AG04450 (cell line): ENCODE measurements around the gene GALNT1. TPM values are rescaled to one million over a fixed set of nuclear protein-coding genes. Genes with fewer than 3 reads are reported as not detected.

Experiments used
- CTCF ChIA-PET: fragments of 300-600, 350-600 bp; formaldehyde crosslinking; extraction: SDS; loops from one replicate; lab custom pipeline; 2022; ENCODE audit warnings: antibody characterized with exemption, inconsistent platforms; lab: Charles Lee
- POLR2A ChIA-PET: fragments of 350-600 bp; formaldehyde crosslinking; extraction: SDS; loops from one replicate; lab custom pipeline; 2021; ENCODE audit warnings: antibody characterized with exemption, inconsistent platforms; lab: Yijun Ruan, JAX
- DNase-seq: peaks from one replicate; pipeline ENCODE4 v3.0.0-alpha.2; 2011; ENCODE audit warnings: low read depth, low spot score
- H3K27ac ChIP-seq: one replicate; pipeline ENCODE4 v1.5.1; 2012; ENCODE audit warnings: low read depth, low read length, control low read depth
- H3K27me3 ChIP-seq: one replicate; pipeline ENCODE4 v1.6.0; 2012; ENCODE audit warnings: low read length; ENCODE audit not compliant: control insufficient read depth, insufficient read depth
- H3K4me3 ChIP-seq: 2 replicates; pipeline ENCODE4 v1.5.1; 2011; ENCODE audit warnings: mild to moderate bottlenecking, low read depth, low read length, control low read depth
- H3K9me3 ChIP-seq: 2 replicates; pipeline ENCODE4 v1.5.1; 2012; ENCODE audit warnings: low read length; ENCODE audit not compliant: control insufficient read depth, insufficient read depth
- CTCF ChIP-seq: IDR thresholded peaks from 2 replicates; pipeline ENCODE4 v1.5.1; 2011; ENCODE audit warnings: low read depth, low read length, control low read depth, inconsistent platforms
- polyA plus RNA-seq: library from polyadenylated mRNA; depleted of rRNA; stranded (reverse); fragments of >200 nt; gene quantifications from 2 replicates; pipeline ENCODE4 v1.2.3, GENCODE V29; 2011

Gene GALNT1
- polyA plus RNA-seq, 1 experiment: 69.5 TPM

GRCh38 chr18:35597758-35598157 lies 16.2 kb downstream of the GALNT1 start:
- no peak for DNase-seq
- Histone ChIP-seq H3K9me3 (no peaks in the 10 kb centered on the region), H3K4me3 (no peak overlapping the region), H3K27ac (no peak overlapping the region), H3K27me3 (no peaks in the 10 kb centered on the region)
- ChIA-PET CTCF (no interaction called here), POLR2A (no interaction called here)
- no peak for TF ChIP-seq CTCF

- DNase-seq: no peak
- Histone ChIP-seq H3K27me3 (no peaks in the 10 kb centered on the region), H3K27ac (no peak overlapping the region), H3K4me3 (no peak overlapping the region), H3K9me3 (no peaks in the 10 kb centered on the region; the same call in 1 of the 2 replicates)
- CTCF ChIA-PET: no interaction called here
- POLR2A ChIA-PET: interaction anchor here (0.6 kb wide), 1 partner anchor 72 kb away, joined by 5 read pairs; no protein-coding TSS in a partner anchor
- no peak for TF ChIP-seq CTCF
Measured at GRCh38 chr18:35602193-35602820, 20.8 kb downstream of the GALNT1 start.

DNA sequence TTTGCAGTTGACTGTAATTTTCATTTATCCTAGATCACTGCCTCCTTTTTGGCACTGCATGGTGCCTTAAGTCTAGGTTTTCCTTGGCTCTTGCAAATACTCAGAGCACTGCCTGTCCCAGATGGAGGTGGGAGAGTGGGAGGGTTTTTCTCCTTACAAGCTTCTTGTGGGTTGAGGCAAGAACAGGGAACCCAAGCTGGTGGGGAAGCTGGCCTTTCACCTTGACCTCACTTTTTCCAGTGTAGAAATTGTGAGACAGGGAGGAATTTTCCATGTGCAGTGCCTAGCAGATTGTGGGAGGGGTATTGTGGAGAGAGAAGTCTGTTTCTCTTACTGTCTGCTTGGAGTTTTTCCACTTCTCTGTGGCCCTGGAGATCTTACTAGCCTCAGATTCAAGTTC lies 21.5 kb downstream of the GALNT1 start:
- ChIA-PET POLR2A (no interaction called here), CTCF (no interaction called here)
- no peaks in the 10 kb centered on the region; the same call in 1 of the 2 replicates for H3K9me3 ChIP-seq
- no peak for TF ChIP-seq CTCF
- DNase-seq: no peak
- no peaks in the 10 kb centered on the region for H3K27me3 ChIP-seq
- no peak overlapping the region for H3K27ac ChIP-seq
- H3K4me3 ChIP-seq: no peak overlapping the region

DNA sequence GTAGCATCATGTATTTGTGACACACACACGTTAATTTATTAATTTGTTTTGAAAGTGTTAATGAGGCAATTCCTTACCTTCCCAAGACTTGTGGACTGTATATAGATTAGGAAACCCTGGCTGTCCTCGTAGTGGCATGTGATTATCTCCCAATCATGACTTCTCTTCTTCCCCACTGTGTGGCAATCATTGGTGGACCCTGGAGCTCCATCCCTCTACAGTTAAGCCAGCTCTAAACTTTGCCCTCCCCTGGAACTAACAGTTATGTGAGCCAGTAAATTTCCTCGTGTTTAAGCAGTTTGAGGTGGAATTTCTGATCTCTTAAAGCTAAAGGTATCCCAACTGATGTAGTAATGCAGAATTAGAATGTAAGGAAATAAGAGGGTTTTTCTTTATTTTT lies 22.0 kb downstream of the GALNT1 start:
- POLR2A ChIA-PET: no interaction called here
- Histone ChIP-seq H3K4me3 (no peak overlapping the region), H3K27me3 (no peaks in the 10 kb centered on the region), H3K9me3 (no peaks in the 10 kb centered on the region; the same call in 1 of the 2 replicates), H3K27ac (no peak overlapping the region)
- CTCF ChIA-PET: no interaction called here
- no peak for DNase-seq
- no peak for TF ChIP-seq CTCF

DNA sequence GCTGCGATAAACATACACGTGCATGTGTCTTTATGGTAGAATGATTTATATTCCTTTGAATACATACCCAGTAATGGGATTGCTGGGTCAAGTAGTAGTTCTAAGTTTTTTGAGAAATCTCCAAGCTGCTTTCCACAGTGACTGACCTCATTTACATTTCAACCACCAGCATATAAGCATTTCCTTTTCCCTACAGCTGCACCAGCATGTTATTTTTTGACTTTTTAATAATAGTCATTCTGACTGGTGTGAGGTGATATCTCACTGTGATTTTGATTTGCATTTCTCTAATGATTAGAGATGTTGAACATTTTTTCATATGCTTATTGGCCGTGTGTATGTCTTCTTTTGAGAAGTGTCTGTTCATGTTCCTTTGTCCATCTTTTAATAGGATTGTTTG lies 22.8 kb downstream of the GALNT1 start:
- H3K27me3 ChIP-seq: no peaks in the 10 kb centered on the region
- CTCF ChIA-PET: no interaction called here
- TF ChIP-seq CTCF: no peak
- no peak overlapping the region for H3K27ac ChIP-seq
- no peaks in the 10 kb centered on the region; the same call in 1 of the 2 replicates for H3K9me3 ChIP-seq
- H3K4me3 ChIP-seq: no peak overlapping the region
- DNase-seq: no peak
- POLR2A ChIA-PET: no interaction called here
